Loucy (cell line): ENCODE results near the gene IFT122.

Experiments used
- H2AFZ ChIP-seq: fragments of 200-600 bp; sonication (generic); 2 replicates; pipeline ENCODE4 v1.6.0; 2016; ENCODE audit warnings: antibody characterized with exemption, mild to moderate bottlenecking, low read length, moderate library complexity
- H3F3A ChIP-seq: fragments of 200-600 bp; 2 replicates; pipeline ENCODE4 v1.6.0; 2016; ENCODE audit warnings: antibody characterized with exemption, low read depth, mild to moderate bottlenecking
- H3K27me3 ChIP-seq: fragments of 200-600 bp; sonication (generic); 2 replicates; pipeline ENCODE4 v1.6.1; 2014; ENCODE audit warnings: low read length, mild to moderate bottlenecking; ENCODE audit not compliant: insufficient read depth, poor library complexity, severe bottlenecking
- H3K36me3 ChIP-seq: fragments of 200-600 bp; sonication (generic); 2 replicates; pipeline ENCODE4 v1.6.1; 2016; ENCODE audit warnings: low read length; ENCODE audit not compliant: insufficient read depth
- H3K4me1 ChIP-seq: fragments of 200-600 bp; sonication (generic); 2 replicates; pipeline ENCODE4 v1.5.1; 2014; ENCODE audit warnings: low read length, mild to moderate bottlenecking; ENCODE audit not compliant: insufficient read depth, poor library complexity, severe bottlenecking
- H3K4me2 ChIP-seq: fragments of 200-600 bp; sonication (generic); 2 replicates; pipeline ENCODE4 v1.6.0; 2014; ENCODE audit warnings: antibody characterized with exemption, low read length, low read depth, mild to moderate bottlenecking; ENCODE audit not compliant: poor library complexity, severe bottlenecking
- H3K4me3 ChIP-seq: fragments of 200-600 bp; sonication (generic); 2 replicates; pipeline ENCODE4 v1.5.1; 2014; ENCODE audit warnings: low read length, mild to moderate bottlenecking, mixed read lengths; ENCODE audit not compliant: poor library complexity, severe bottlenecking
- H3K79me2 ChIP-seq: fragments of 200-600 bp; sonication (generic); 2 replicates; pipeline ENCODE4 v1.6.1; 2014; ENCODE audit warnings: low read length; ENCODE audit not compliant: insufficient read depth
- H3K9ac ChIP-seq: fragments of 200-600 bp; sonication (generic); 2 replicates; pipeline ENCODE4 v1.6.0; 2014; ENCODE audit warnings: mild to moderate bottlenecking, low read depth, low read length, moderate library complexity; ENCODE audit not compliant: poor library complexity, severe bottlenecking
- H3K9me2 ChIP-seq: fragments of 200-600 bp; sonication (generic); replicated peaks from 2 replicates; pipeline ENCODE4 v1.6.1; 2016; ENCODE audit warnings: low read depth, low read length, mixed read lengths
- H3K9me3 ChIP-seq: fragments of 200-600 bp; sonication (generic); 2 replicates; pipeline ENCODE4 v1.6.1; 2014; ENCODE audit warnings: mild to moderate bottlenecking, antibody characterized with exemption, low read length, low read depth; ENCODE audit not compliant: insufficient read depth
- H4K20me1 ChIP-seq: fragments of 200-600 bp; sonication (generic); 2 replicates; pipeline ENCODE4 v1.6.0; 2014; ENCODE audit warnings: antibody characterized with exemption, low read length, mild to moderate bottlenecking; ENCODE audit not compliant: insufficient read depth, poor library complexity, severe bottlenecking
- CTCF ChIP-seq: fragments of 200-600 bp; sonication (generic); conservative IDR thresholded peaks from 2 replicates; pipeline ENCODE4 v1.5.1; 2014; ENCODE audit warnings: mild to moderate bottlenecking, antibody characterized with exemption, low read length
- EZH2phosphoT487 ChIP-seq: fragments of 200-600 bp; IDR thresholded peaks from 2 replicates; pipeline ENCODE4 v1.6.1; 2018; ENCODE audit warnings: antibody characterized with exemption, mild to moderate bottlenecking, moderate library complexity, borderline replicate concordance

Gene IFT122

GRCh38 chr3:129413687-129414506, 26.1 kb upstream of the IFT122 start:
- Histone ChIP-seq H3F3A (no peaks in the 10 kb centered on the region), H3K9me3 (no peaks in the 10 kb centered on the region), H2AFZ (no peak overlapping the region; the same call in 1 of the 2 replicates), H3K9ac (no peak overlapping the region), H3K36me3 (no peaks in the 10 kb centered on the region), H3K9me2 (no peaks in the 10 kb centered on the region), H3K4me3 (no peak overlapping the region), H3K79me2 (no peaks in the 10 kb centered on the region), H3K4me1 (no peaks in the 10 kb centered on the region), H3K4me2 (no peak overlapping the region), H3K27me3 (no peaks in the 10 kb centered on the region), H4K20me1 (no peaks in the 10 kb centered on the region)
- TF ChIP-seq EZH2phosphoT487 (no peak), CTCF (no peak)

GRCh38 chr3:129415378-129415777, 24.6 kb upstream of the IFT122 start:
- H3K9me3 ChIP-seq: no peaks in the 10 kb centered on the region
- TF ChIP-seq CTCF: no peak
- no peaks in the 10 kb centered on the region for H3K9me2 ChIP-seq
- H3K36me3 ChIP-seq: no peaks in the 10 kb centered on the region
- no peaks in the 10 kb centered on the region for H3K4me1 ChIP-seq
- H3K4me2 ChIP-seq: no peak overlapping the region
- H3K4me3 ChIP-seq: no peak overlapping the region
- no peak overlapping the region for H3K9ac ChIP-seq
- H2AFZ ChIP-seq: no peak overlapping the region
- H3F3A ChIP-seq: no peaks in the 10 kb centered on the region
- no peaks in the 10 kb centered on the region for H3K79me2 ChIP-seq
- H3K27me3 ChIP-seq: no peaks in the 10 kb centered on the region
- H4K20me1 ChIP-seq: no peaks in the 10 kb centered on the region

GRCh38 chr3:129415830-129416229, 24.2 kb upstream of the IFT122 start:
- H4K20me1 ChIP-seq: no peaks in the 10 kb centered on the region
- TF ChIP-seq CTCF (no peak), EZH2phosphoT487 (no peak)
- H3K36me3 ChIP-seq: no peaks in the 10 kb centered on the region

More at GRCh38 chr3:129415830-129416229, 24.2 kb upstream of the IFT122 start:
- Histone ChIP-seq H3K9me3 (no peaks in the 10 kb centered on the region), H3K4me1 (no peaks in the 10 kb centered on the region), H3K9me2 (no peaks in the 10 kb centered on the region), H3F3A (no peaks in the 10 kb centered on the region), H3K4me3 (no peak overlapping the region), H3K79me2 (no peaks in the 10 kb centered on the region), H3K4me2 (no peak overlapping the region), H2AFZ (no peak overlapping the region), H3K9ac (no peak overlapping the region), H3K27me3 (no peaks in the 10 kb centered on the region)
